GM12865 (cell line): ENCODE results near the gene CACNA1H.

Experiments used
- DNase-seq: peaks from one replicate; pipeline ENCODE4 v3.0.0; 2010; ENCODE audit warnings: low read depth
- H3K4me3 ChIP-seq: 2 replicates; pipeline ENCODE4 v1.5.1; 2011; ENCODE audit warnings: mild to moderate bottlenecking, low read depth, low read length, control low read depth
- TF ChIP-seq, protein P1 (sequence below): IDR thresholded peaks from 2 replicates; pipeline ENCODE4 v1.5.1; 2011; ENCODE audit warnings: low read length, control low read depth, low read depth, inconsistent platforms; ENCODE audit not compliant: insufficient read depth; ENCODE audit errors: missing control alignments

CACNA1H gene

DNA sequence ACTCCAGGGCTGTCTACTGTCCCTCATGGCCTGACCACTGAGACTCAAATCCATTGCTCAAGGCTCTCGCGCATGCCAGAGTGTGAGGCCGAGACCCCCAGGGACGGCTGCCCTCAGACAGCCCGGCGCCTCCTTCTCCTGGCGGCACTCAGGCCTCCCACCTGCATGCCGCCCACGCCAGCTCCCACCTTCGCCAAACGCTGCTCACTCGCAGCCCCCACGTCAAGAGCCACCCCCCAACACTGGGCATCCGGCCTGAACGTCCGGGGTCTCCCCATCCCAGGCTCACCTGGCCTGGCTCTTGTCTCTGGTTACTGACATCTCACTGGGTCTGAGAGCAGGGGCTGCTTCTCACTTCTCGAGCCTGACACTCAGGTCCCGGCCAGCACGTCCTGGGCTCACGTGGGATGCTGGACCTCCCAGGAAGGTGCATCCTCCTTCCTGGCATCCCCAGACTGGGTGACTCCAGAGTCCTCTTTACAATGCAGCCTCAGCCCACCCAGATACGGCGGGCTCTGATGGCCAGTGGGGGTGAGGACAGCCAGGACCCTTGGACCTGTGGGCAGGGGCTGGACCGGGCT lies 12.2 kb upstream of the CACNA1H start:
- no peak overlapping the region for H3K4me3 ChIP-seq
- TF ChIP-seq, protein P1, sequence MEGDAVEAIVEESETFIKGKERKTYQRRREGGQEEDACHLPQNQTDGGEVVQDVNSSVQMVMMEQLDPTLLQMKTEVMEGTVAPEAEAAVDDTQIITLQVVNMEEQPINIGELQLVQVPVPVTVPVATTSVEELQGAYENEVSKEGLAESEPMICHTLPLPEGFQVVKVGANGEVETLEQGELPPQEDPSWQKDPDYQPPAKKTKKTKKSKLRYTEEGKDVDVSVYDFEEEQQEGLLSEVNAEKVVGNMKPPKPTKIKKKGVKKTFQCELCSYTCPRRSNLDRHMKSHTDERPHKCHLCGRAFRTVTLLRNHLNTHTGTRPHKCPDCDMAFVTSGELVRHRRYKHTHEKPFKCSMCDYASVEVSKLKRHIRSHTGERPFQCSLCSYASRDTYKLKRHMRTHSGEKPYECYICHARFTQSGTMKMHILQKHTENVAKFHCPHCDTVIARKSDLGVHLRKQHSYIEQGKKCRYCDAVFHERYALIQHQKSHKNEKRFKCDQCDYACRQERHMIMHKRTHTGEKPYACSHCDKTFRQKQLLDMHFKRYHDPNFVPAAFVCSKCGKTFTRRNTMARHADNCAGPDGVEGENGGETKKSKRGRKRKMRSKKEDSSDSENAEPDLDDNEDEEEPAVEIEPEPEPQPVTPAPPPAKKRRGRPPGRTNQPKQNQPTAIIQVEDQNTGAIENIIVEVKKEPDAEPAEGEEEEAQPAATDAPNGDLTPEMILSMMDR: no peak
- DNase-seq: no peak

DNA sequence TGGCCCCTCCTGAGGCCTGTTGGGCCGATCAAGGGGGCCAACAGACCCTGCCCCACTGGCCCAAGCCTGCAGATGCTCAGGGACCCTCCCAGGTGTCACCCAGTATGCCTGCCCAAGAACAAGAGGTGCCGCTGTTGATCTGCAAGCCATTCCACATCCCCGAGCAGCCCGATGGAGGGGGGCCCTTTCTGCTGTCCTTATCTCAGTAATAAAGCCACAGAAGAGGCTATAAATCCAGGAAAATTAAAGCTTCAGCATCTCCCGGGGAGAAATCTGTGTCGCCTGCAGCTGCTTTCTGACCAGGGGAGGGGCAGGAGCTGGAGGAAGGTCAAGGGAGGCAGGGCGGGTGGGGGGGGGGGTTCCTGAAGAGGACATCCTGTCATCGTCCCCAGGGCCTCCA lies 11.7 kb upstream of the CACNA1H start:
- no peak for DNase-seq
- H3K4me3 ChIP-seq: no peak overlapping the region
- TF ChIP-seq, protein P1: no peak

DNA sequence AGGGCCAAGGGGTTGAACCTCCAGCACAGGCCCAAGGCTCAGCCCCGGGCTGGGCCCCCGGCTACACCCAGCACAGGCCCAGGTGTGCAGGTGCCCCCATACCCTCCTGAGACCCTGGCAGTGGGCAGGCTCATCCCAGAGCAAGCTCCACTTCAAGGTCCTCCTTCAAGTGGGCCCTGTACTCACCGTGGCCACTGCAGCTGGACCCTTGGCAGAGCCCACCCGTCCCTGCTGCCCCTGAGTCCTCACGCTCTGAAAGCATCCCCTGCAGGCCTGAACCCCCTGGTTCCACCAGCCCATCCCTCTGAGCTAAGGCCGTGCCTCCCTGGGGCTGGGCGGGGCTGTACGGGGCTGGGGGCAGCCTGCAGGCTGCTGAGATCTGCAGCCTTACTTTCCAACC lies 11.2 kb upstream of the CACNA1H start:
- no peak for DNase-seq
- H3K4me3 ChIP-seq: no peak overlapping the region
- TF ChIP-seq, protein P1: no peak

DNA sequence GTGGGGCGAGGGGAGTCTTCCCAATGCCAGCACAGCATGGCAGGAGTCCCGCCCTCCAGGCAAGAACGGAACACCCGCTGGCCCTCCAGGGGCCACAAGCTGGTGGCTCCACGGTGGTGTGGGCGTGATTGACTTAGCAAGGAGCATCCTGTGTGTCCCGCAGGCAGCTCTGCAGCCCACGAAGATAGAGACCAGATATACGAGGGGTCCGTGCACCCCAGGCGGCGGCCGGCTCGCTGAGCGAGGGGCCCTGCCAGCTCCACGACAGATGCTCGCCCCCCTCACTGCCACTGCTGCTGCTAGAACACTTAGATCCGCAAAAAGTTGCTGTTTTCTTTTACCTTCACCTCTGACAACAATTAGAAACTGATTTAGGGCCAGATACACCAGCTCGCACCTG lies 10.0 kb upstream of the CACNA1H start:
- no peak overlapping the region for H3K4me3 ChIP-seq
- TF ChIP-seq, protein P1: no peak
- DNase-seq: no peak

DNA sequence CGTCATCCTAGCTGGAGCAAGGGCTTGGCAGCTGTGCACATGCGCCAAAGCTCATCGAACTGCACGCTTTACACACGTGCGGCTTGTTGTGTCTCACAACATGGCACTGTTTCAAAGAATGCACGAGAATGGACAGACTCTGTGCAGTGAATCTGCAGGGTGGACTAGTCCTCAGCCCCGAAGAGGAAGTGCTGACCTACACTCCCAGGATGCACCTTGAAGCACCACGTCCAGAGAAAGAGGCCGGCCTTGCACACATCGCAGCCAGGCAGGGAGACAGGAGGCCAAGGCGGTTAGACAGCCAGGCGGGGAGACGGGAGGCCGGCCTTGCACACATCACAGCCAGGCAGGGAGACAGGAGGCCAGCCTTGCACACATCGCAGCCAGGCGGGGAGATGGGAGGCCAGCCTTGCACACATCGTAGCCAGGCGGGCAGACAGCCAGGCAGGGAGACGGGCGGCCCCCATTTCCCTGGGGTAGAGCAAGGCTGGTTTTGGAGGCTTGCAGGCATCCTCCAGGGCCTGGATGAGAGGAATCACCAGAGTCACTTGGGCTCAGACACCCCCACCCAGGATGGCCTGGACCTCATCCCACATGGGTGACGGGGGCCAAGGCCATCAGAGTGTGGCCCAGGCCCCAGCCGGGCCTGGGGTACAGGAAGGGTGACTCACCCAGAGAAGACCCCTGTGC lies 9.0 kb upstream of the CACNA1H start:
- H3K4me3 ChIP-seq: no peak overlapping the region
- no peak for DNase-seq
- TF ChIP-seq, protein P1: no peak

DNA sequence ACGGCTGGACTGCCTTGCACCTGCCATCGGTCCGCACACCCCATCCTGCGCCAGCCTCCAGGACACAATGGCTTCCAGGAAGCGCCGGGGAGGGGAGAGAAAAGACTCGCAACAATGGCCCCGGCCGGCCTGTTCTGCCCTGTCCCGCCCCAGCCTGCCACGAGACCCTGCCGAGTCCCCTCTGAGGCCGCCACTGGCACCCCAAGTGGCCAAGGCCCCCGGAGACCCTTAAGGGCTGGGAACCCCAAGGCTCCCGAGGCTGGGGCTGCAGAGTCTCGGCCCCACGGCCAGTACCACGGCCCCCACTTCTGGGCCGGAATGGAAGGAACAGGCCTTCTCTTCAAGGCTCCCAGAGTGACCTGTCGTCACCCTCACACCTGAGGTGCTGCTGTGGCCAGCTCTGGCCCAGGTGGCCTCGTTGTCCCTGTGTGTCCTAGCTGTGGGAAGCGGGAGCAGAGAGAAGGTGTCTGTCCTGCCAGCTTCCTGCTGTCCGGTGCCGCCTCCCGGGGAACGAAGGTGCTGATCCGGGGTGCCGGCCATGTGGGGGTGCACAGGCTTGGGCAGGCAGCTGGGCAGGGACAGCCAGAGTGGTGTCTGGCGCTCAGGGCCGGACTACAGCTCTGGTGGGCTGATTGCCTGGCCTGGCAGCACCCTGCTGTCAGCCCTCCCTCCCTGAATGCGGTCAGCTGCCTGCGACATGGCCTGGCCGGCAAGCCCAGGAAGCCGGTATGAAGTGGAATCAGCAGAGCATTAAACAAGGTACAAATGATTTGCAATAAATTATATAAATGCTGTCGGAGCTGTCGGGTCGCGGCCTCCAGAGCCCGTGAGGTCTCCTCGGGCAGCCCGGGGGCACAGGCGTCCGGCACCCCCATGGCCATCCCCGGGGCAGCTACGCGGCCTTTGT lies 8.2 kb upstream of the CACNA1H start:
- TF ChIP-seq, protein P1: no peak
- DNase-seq: no peak
- H3K4me3 ChIP-seq: no peak overlapping the region
